VCaP (cell line): ENCODE measurements around the gene HK2.
"Not testable (repeated sequence)": the region's sequence is repeated elsewhere in the genome, so short reads cannot be mapped to it uniquely, and the experiment has no call there.

Experiments
- H3K27ac ChIP-seq: fragments of 450-650 bp; 2 replicates; pipeline ENCODE4 v1.5.1; 2017
- CTCF ChIP-seq: fragments of 450-650 bp; conservative IDR thresholded peaks from 2 replicates; pipeline ENCODE4 v1.5.1; 2017; ENCODE audit warnings: mild to moderate bottlenecking, moderate library complexity

The HK2 gene

DNA sequence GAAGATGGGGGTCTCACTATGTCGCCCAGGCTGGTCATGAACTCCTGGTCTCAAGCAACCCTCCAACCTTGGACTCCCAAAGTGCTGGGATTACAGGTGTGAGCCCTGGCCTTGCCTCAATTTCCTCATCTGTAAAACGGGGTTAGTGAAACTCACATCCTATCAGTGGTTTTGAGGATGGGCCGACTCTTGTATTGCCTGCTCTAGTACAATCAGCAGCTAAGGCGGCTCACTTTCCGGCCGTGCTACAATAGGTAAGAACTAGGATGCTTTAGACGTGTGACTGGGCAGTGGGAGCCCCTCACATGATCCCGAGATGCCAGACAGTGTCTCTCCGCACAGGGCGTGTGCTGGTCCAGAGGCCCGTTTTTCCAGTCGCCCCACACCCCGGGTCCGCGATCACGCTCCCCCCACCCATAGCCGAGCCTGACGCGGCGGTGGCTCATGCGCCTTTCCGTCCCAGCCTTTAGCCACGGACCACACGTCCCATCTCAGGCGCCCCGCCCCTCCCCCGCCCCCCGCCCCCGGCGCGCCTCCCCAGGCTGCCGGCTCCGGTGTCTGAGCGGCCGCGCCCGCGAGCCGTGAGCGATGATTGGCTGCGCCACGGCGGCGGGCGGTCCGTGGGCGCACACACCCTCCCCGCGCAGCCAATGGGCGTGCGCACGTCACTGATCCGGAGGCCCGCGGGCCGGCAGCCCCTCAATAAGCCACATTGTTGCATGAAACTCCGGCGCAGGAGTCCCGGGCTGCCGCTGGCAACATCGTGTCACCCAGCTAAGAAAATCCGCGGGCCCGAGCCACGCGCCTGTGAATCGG lies at the start of gene HK2:
HK2 (plus strand) TSS at position 710 of the 816 bp plus-strand sequence. CDS start 454 bp downstream, outside the sequence.
- TF ChIP-seq CTCF, result no peak
- peak within 1 kb of the TSS; percentile 58 for H3K27ac ChIP-seq

DNA sequence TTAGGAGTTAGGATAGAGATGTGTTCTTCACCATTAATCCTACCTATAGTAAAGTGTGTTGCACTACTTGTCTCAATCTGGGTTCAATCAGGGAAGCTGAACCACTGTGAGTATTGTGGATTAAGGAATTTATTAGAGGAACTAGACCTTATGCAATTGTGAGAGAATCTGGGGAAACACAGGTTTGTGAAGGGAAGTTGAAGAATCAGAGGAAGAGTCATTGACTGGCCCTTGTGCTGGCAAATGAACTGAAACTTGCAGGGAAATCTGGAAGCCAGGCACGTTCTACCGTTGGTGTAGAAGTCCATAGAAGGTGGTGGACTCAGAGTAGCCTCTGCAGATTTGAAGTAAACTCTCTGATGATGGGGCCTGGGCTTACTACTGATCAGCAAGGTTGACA lies 44.7 kb upstream of the HK2 start:
- TF ChIP-seq CTCF, result no peak
- H3K27ac ChIP-seq, result no peak overlapping the region

- no peak overlapping the region for H3K27ac ChIP-seq
- no peak for TF ChIP-seq CTCF
These were observed 41.6 kb upstream of the HK2 start for GRCh38 chr2:74792282-74792681.

GRCh38 chr2:74794878-74795277 lies 39.0 kb upstream of the HK2 start:
- not testable (repeated sequence) for H3K27ac ChIP-seq

DNA sequence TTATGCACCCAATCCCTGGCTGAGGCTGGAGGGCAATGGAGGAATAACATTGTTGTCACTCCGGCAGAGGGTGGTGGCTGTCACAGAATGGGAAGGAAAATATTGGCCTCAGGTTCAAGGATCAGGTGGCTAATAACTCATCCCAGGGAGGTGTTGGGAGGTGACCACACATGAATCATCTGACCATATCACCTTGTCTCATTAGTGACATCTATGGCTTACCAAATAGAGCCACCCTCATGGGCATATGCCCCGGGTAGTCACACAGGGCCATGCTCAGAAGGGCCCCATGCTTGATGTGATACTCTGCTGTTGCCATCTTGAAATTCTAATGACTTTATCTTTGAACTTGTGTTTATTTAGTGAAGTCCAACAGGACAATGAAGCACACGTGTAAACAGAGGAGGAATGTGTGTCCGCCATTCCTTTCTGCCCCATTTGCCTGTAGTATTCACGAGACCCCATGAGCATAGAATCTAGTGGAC lies 27.5 kb upstream of the HK2 start:
- no peak overlapping the region for H3K27ac ChIP-seq
- TF ChIP-seq CTCF, result no peak

DNA sequence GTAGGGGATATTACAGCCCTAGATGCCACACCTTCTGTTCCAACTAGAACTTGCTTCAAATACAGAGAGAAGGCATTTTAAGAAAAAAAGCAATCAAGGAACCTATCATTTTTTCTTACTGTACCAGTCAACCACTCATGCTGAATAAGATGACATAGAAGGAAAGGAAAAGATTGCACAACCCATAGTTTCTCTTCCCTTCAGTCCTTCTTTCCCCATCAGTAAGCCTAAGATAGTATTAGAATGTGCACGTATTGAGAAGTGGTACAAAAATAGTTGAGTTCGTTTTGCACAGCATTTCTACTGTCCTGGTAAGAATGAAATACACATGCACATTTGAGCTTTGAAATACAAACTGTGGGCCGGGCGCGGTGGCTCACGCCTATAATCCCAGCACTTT lies 27.0 kb upstream of the HK2 start:
- TF ChIP-seq CTCF, result no peak

GRCh38 chr2:74812787-74813590 lies 20.9 kb upstream of the HK2 start:
- H3K27ac ChIP-seq, result no peak overlapping the region

More for the DNA sequence above, 27.0 kb upstream of the HK2 start:
- H3K27ac ChIP-seq, result no peak overlapping the region

More at GRCh38 chr2:74812787-74813590, 20.9 kb upstream of the HK2 start:
- TF ChIP-seq CTCF, result no peak
